Lung (tissue), 12 donors: Measurements from ENCODE around the gene TTC39B. TPM values are rescaled to one million over a fixed set of nuclear protein-coding genes. Genes with fewer than 3 reads are reported as not detected.

ENCODE experiments used
- ATAC-seq: fragments of 200-7000 bp; cut with Tn5 transposase; one replicate; pipeline ENCODE4 v1.9.1; 2020; ENCODE audit warnings: moderate number of reproducible peaks; ENCODE audit not compliant: insufficient read depth, low FRiP score
- DNase-seq, 3 donors: peaks; one replicate each; pipeline ENCODE4 v3.0.0-alpha.2; 2013 to 2017
- H3K27ac ChIP-seq, 2 donors: one replicate each; pipeline ENCODE4 v1.5.1; 2013; ENCODE audit warnings: mild to moderate bottlenecking in 2 of 2, moderate library complexity in 2 of 2, control low read depth in 1 of 2, inconsistent platforms in 1 of 2, low read depth in 1 of 2, low read length in 1 of 2
- H3K27me3 ChIP-seq, 3 donors: one replicate each; pipeline ENCODE4 v1.5.1; 2013; ENCODE audit warnings: low read length in 2 of 3; ENCODE audit not compliant: control insufficient read depth in 3 of 3, insufficient read depth in 3 of 3
- H3K36me3 ChIP-seq, 4 donors: one replicate each; pipeline ENCODE4 v1.5.1; 2013; ENCODE audit warnings: low read length in 4 of 4, mild to moderate bottlenecking in 1 of 4, moderate library complexity in 1 of 4; ENCODE audit not compliant: control insufficient read depth in 4 of 4, insufficient read depth in 4 of 4
- H3K4me1 ChIP-seq, 5 donors: one replicate each; pipeline ENCODE4 v1.5.1; 2013; ENCODE audit warnings: low read length in 5 of 5, mild to moderate bottlenecking in 2 of 5, moderate library complexity in 1 of 5; ENCODE audit not compliant: control insufficient read depth in 5 of 5, insufficient read depth in 5 of 5
- H3K4me3 ChIP-seq: one replicate; pipeline ENCODE4 v1.5.1; 2013; ENCODE audit warnings: mild to moderate bottlenecking, control low read depth, moderate library complexity
- H3K9ac ChIP-seq, 2 donors: one replicate each; pipeline ENCODE4 v1.5.1; 2013; ENCODE audit warnings: low read length in 2 of 2, control low read depth in 1 of 2; ENCODE audit not compliant: insufficient read depth in 1 of 2
- H3K9me3 ChIP-seq, 4 donors: one replicate each; pipeline ENCODE4 v1.5.1; 2013; ENCODE audit warnings: low read length in 3 of 4, mild to moderate bottlenecking in 1 of 4, moderate library complexity in 1 of 4; ENCODE audit not compliant: control insufficient read depth in 4 of 4, insufficient read depth in 3 of 4
- WGBS, 2 donors: extraction: QIAGEN DNeasy Blood & Tissue Kit; methylation state at CpG; one replicate each; pipeline ENCODE4 v1.1.7; 2013; 5-methylcytosine and 5-hydroxymethylcytosine counted together
- polyA plus RNA-seq, 2 donors: library from polyadenylated mRNA; stranded (reverse); fragments of 200-250 nt; gene quantifications; one replicate each; pipeline ENCODE4 v1.2.1, GENCODE V29; 2013
- total RNA-seq, 2 donors: library from RNA; depleted of rRNA in 1 of 2; stranded (reverse); fragments of >200 nt in 1 of 2; gene quantifications; one replicate each; pipeline ENCODE4 v1.2.1, GENCODE V29; 2014 to 2021
- TF ChIP-seq, protein P1 (sequence below): IDR thresholded peaks from 2 replicates; pipeline ENCODE4 v1.5.1; 2012; ENCODE audit warnings: mild to moderate bottlenecking; ENCODE audit errors: control extremely low read depth, extremely low read depth
- donor health status: control.
- donor health status: control.
- donor health status: Bipolar disorder and iron deficiency.
- donor health status: healthy.
- donor health status: DM: yes; HTN: yes; CAD: no.

TTC39B gene
- total and polyA plus RNA-seq, 4 donors: 4.2 to 30.0 (median 19.2) TPM

DNA sequence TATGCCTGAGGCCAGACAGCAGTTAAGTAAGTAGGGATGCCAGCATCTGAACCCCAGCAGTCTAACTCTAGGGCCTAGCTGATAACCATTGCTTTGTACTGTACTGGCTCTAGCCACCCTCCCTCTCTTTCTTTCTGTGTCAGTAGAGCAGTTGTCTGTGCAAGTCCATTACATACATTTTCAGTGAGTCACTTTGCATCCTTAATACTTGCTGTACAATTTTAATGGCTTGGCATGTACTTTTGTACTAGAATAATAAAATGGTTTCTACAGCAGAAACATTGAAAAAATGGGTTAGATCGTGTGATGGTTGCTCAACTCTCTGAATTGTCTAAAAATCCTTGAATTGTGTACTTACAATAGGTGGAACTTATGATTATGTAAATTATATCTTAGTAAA is 1.5 kb upstream of the TTC39B start:
- 33 to 80% methylated on average over 1 of the region's 1 CpG for WGBS, 2 donors
- TF ChIP-seq, protein P1, sequence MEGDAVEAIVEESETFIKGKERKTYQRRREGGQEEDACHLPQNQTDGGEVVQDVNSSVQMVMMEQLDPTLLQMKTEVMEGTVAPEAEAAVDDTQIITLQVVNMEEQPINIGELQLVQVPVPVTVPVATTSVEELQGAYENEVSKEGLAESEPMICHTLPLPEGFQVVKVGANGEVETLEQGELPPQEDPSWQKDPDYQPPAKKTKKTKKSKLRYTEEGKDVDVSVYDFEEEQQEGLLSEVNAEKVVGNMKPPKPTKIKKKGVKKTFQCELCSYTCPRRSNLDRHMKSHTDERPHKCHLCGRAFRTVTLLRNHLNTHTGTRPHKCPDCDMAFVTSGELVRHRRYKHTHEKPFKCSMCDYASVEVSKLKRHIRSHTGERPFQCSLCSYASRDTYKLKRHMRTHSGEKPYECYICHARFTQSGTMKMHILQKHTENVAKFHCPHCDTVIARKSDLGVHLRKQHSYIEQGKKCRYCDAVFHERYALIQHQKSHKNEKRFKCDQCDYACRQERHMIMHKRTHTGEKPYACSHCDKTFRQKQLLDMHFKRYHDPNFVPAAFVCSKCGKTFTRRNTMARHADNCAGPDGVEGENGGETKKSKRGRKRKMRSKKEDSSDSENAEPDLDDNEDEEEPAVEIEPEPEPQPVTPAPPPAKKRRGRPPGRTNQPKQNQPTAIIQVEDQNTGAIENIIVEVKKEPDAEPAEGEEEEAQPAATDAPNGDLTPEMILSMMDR: no peak
- no peak overlapping the region for H3K9ac ChIP-seq

DNA sequence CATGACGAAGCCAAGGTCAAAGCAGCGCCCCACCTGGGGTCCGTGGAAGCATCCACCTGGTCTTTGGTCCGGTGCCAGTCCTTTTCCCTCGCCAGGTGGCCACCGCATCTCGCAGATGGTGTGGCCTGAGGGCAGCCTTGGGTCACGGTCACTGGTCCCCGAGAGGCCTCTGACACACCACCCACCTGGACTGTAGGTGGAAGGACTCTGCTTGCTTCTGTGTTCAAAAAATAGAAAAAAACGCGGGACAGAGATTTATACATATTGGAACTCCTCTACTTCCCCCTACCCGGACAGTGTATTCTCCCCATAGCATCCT is 466 bp upstream of the TTC39B start:
- peak overlapping the region in 1 of 2 donors; percentile 67 for H3K27ac ChIP-seq
- H3K9me3 ChIP-seq: no peaks in the 10 kb centered on the region
- ATAC-seq (no peak), DNase-seq (no peak)
- H3K4me1 ChIP-seq: peaks cover 0 to 13% (median 0%) of the 10 kb centered on the region in 5 donors
- no peaks in the 10 kb centered on the region for H3K27me3 ChIP-seq
- 7% methylated on average over 12 of the region's 12 CpGs for WGBS, 2 donors
- H3K9ac ChIP-seq: peak overlapping the region in 1 of 2 donors; percentile 87
- no peaks in the 10 kb centered on the region for H3K36me3 ChIP-seq
- TF ChIP-seq, protein P1: no peak
- peak overlapping the region; percentile 28 for H3K4me3 ChIP-seq

More for the DNA sequence above, 1.5 kb upstream of the TTC39B start:
- Histone ChIP-seq H3K27ac (no peak overlapping the region), H3K36me3 (no peaks in the 10 kb centered on the region), H3K27me3 (no peaks in the 10 kb centered on the region), H3K9me3 (no peaks in the 10 kb centered on the region), H3K4me1 (peaks cover 0 to 13% (median 0%) of the 10 kb centered on the region in 5 donors), H3K4me3 (no peak overlapping the region)
- DNase-seq (no peak), ATAC-seq (no peak)

DNA sequence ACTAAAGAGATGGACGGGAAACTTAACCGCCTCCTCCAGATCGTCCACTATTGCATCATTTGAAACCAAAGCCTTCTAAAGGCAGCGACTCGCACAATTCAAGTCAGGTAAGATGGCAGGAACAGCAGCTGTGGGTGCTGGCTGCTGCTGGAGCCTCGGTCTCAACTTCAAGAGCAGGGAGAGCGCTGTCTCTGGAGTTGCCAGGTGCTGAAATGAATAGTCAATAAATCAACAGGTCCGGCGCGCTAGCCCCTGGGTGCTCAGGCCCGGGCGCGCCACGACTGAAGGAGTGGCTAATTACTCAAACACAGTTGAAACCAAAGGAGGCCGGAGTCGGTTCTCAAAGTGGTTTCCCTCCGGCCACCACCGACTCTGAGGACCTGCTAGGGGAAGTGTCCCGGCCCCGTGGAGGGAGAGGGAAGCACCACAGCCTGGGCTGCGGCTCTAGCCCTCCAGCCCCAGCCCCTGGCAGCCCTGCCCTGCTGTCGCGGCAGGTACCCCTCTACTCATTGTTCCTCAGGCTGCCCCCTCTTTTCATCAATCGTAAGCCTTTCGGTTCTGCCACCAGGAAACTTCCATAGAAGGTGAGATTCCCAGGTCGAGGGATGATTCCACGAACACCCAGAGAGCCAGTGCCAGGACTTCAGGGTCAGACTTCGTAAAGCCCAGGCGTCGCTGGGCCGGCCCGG is 804 bp downstream of the TTC39B start:
- Histone ChIP-seq H3K27me3 (no peaks in the 10 kb centered on the region), H3K36me3 (no peaks in the 10 kb centered on the region), H3K9ac (peak overlapping the region; percentile 50 to 81), H3K27ac (peak overlapping the region in 1 of 2 donors; percentile 84), H3K4me1 (peaks cover 0 to 13% (median 0%) of the 10 kb centered on the region in 5 donors), H3K9me3 (no peaks in the 10 kb centered on the region), H3K4me3 (peak overlapping the region; percentile 66)
- TF ChIP-seq, protein P1: no peak
- peak; percentile 57 to 72 (median 70) for DNase-seq
- WGBS, 2 donors: 3 to 4% methylated on average over 29 to 32 of the region's 32 CpGs
- peak; percentile 27 for ATAC-seq
